Measurements from ENCODE around the gene ZNF446.

Gene ZNF446

GRCh38 chr19:58510084-58510862 is 34.1 kb downstream of the ZNF446 start:
- Histone ChIP-seq H4K20me1 (ENCODE audit: insufficient read depth, low read length, poor library complexity, severe bottlenecking) (no peaks in the 10 kb centered on the region), H3K4me2 (ENCODE audit: low read depth, low read length, poor library complexity, severe bottlenecking) (no peak overlapping the region), H3K4me3 (ENCODE audit: low read length, poor library complexity, severe bottlenecking) (no peak overlapping the region), H3K79me2 (ENCODE audit: insufficient read depth, low read length) (peaks cover 10% of the 10 kb centered on the region; the same call in 1 of the 2 replicates), H3K4me1 (ENCODE audit: insufficient read depth, low read length, poor library complexity, severe bottlenecking) (peaks cover 12% of the 10 kb centered on the region), H3K9ac (ENCODE audit: low read depth, low read length, poor library complexity, severe bottlenecking) (no peak overlapping the region), H3K27me3 (ENCODE audit: insufficient read depth, low read length, poor library complexity, severe bottlenecking) (no peaks in the 10 kb centered on the region), H3K9me3 (ENCODE audit: insufficient read depth, low read depth, low read length) (no peaks in the 10 kb centered on the region), H3K36me3 (ENCODE audit: insufficient read depth, low read length) (no peaks in the 10 kb centered on the region), H2AFZ (ENCODE audit: low read length) (no peak overlapping the region), H3F3A (ENCODE audit: low read depth) (no peaks in the 10 kb centered on the region), H3K9me2 (replicated peaks; ENCODE audit: low read depth, low read length) (no peaks in the 10 kb centered on the region)
- TF ChIP-seq EZH2phosphoT487 (IDR thresholded peaks at IDR 0.05; ENCODE audit: borderline replicate concordance), result no peak
- no peak for TF ChIP-seq CTCF (conservative IDR thresholded peaks at IDR 0.05; ENCODE audit: low read length)

- Histone ChIP-seq H3K9me3 (ENCODE audit: insufficient read depth, low read depth, low read length) (no peaks in the 10 kb centered on the region), H3K4me3 (ENCODE audit: low read length, poor library complexity, severe bottlenecking) (no peak within 1 kb of the TSS), H3K27me3 (ENCODE audit: insufficient read depth, low read length, poor library complexity, severe bottlenecking) (no peaks in the 10 kb centered on the region), H4K20me1 (ENCODE audit: insufficient read depth, low read length, poor library complexity, severe bottlenecking) (no peaks in the 10 kb centered on the region), H3K79me2 (ENCODE audit: insufficient read depth, low read length) (peaks cover 23% of the 10 kb centered on the region; the same call in 1 of the 2 replicates), H3K4me2 (ENCODE audit: low read depth, low read length, poor library complexity, severe bottlenecking) (no peak within 1 kb of the TSS), H3K9me2 (replicated peaks; ENCODE audit: low read depth, low read length) (no peaks in the 10 kb centered on the region), H3K36me3 (ENCODE audit: insufficient read depth, low read length) (no peaks in the 10 kb centered on the region), H3K9ac (ENCODE audit: low read depth, low read length, poor library complexity, severe bottlenecking) (no peak within 1 kb of the TSS), H2AFZ (ENCODE audit: low read length) (no peak within 1 kb of the TSS), H3F3A (ENCODE audit: low read depth) (no peaks in the 10 kb centered on the region), H3K4me1 (ENCODE audit: insufficient read depth, low read length, poor library complexity, severe bottlenecking) (peaks cover 23% of the 10 kb centered on the region)
- no peak for TF ChIP-seq EZH2phosphoT487 (IDR thresholded peaks at IDR 0.05; ENCODE audit: borderline replicate concordance)
- no peak for TF ChIP-seq CTCF (conservative IDR thresholded peaks at IDR 0.05; ENCODE audit: low read length)
Observed at GRCh38 chr19:58511353-58512208, 35.4 kb downstream of the ZNF446 start, which contains the start of gene SLC27A5. Gene SLC27A5 (minus strand): TSS chr19:58511992. CDS start chr19:58511955, 37 bp downstream.

GRCh38 chr19:58513213-58513693 is 37.1 kb downstream of the ZNF446 start:
- Histone ChIP-seq H2AFZ (ENCODE audit: low read length) (peak overlapping the region; percentile 55; the same call in 1 of the 2 replicates), H3K9ac (ENCODE audit: low read depth, low read length, poor library complexity, severe bottlenecking) (peak overlapping the region; percentile 94), H3K36me3 (ENCODE audit: insufficient read depth, low read length) (no peaks in the 10 kb centered on the region), H4K20me1 (ENCODE audit: insufficient read depth, low read length, poor library complexity, severe bottlenecking) (no peaks in the 10 kb centered on the region), H3K9me3 (ENCODE audit: insufficient read depth, low read depth, low read length) (no peaks in the 10 kb centered on the region), H3K4me1 (ENCODE audit: insufficient read depth, low read length, poor library complexity, severe bottlenecking) (peaks cover 27% of the 10 kb centered on the region), H3K9me2 (replicated peaks; ENCODE audit: low read depth, low read length) (no peaks in the 10 kb centered on the region), H3F3A (ENCODE audit: low read depth) (no peaks in the 10 kb centered on the region), H3K27me3 (ENCODE audit: insufficient read depth, low read length, poor library complexity, severe bottlenecking) (no peaks in the 10 kb centered on the region), H3K79me2 (ENCODE audit: insufficient read depth, low read length) (peaks cover 39% of the 10 kb centered on the region), H3K4me2 (ENCODE audit: low read depth, low read length, poor library complexity, severe bottlenecking) (peak overlapping the region; percentile 100), H3K4me3 (ENCODE audit: low read length, poor library complexity, severe bottlenecking) (peak overlapping the region; percentile 94)
- TF ChIP-seq EZH2phosphoT487 (IDR thresholded peaks at IDR 0.05; ENCODE audit: borderline replicate concordance) (no peak), CTCF (conservative IDR thresholded peaks at IDR 0.05; ENCODE audit: low read length) (no peak)
